HG02938 (cell line): Measurements from ENCODE around the gene PPA1.
"Not testable (repeated sequence)": the region's sequence is repeated elsewhere in the genome, so short reads cannot be mapped to it uniquely, and the experiment has no call there.

Experiments used
- ATAC-seq: cut with Tn5 transposase; IDR thresholded peaks from one replicate; pipeline ENCODE4 v1.9.1; 2021; ENCODE audit warnings: mild to moderate bottlenecking, moderate library complexity; ENCODE audit not compliant: unreplicated experiment

Gene PPA1

DNA sequence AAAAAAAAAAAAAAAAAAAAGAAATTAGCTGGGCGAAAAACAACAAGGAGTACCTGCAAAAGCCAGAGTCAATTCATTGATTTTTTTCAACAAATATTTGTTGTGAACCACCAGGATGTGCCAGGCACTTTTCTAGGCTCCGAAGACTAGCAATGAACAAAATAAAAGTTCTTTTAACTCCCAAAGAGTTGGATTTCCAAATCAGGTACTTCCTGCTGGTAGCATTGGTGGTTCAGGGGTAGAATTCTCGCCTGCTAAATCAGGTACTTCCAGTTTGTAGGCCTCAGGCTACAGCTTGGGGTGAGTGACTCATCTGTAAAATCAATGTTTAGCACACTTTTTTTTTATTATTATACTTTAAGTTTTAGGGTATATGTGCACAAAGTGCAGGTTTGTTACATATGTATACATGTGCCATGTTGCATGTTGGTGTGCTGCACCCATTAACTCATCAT, 10.9 kb downstream of the PPA1 start:
- no peak for ATAC-seq

DNA sequence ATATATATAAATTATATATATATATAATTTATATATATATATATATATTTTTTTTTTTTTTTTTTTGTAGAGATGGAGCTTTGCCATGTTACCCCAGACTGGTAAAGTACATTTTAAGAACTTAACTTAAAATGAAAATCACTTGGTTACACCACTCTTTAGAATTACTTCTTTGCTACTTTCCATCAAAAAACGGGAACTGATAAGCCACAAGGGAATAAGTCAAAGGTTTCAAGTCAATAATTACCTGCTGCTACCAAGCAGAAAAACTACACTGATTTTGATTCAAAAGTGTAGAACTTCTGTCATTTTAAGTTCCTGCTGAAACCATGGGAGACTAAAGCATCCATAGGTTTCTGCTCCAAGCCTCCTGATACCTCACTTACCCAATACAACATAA, 12.2 kb downstream of the PPA1 start:
- no peak for ATAC-seq

- ATAC-seq: no peak
Observed at GRCh38 chr10:70212879-70213278, 20.4 kb downstream of the PPA1 start.

DNA sequence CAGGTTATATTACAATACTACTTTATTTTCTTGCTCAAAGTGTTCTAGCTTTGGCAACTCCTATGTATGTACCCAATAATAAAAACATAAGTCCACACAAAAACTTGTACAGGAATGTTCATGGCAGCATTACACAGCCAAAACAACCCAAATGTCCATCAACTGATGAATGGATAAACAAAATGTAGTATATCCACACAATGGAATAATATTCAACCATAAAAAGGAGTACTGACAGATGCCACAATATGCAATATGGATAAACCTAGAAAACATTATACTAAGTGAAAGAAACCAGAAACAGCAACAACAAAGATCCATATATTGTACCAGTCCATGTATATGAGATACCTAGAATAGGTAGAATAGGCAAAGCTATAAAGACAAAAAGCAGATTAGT, 21.0 kb downstream of the PPA1 start:
- no peak for ATAC-seq

DNA sequence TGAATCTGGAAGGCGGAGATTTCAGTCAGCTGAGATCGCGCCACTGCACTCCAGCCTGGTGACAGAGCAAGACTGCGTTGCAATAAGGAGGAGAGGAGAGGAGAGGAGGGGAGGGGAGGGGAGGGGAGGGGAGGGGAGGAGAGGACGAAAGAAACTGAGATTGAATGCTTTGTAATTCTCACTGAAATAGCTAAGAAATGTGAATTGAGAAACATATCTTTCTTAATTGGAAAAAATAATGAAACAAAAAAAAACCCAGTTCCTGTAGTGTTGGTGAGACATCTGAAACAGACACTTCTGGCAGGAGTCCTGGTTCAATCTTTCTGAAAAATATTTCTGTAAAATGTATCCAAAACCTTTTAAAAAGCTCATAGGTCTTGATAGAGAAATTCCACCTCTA, 26.5 kb downstream of the PPA1 start:
- no peak for ATAC-seq

GRCh38 chr10:70201105-70201504, 32.1 kb downstream of the PPA1 start:
- ATAC-seq: no peak

GRCh38 chr10:70198696-70199466, 34.3 kb downstream of the PPA1 start:
- no peak for ATAC-seq

GRCh38 chr10:70197235-70197945, 35.8 kb downstream of the PPA1 start:
- ATAC-seq: no peak

DNA sequence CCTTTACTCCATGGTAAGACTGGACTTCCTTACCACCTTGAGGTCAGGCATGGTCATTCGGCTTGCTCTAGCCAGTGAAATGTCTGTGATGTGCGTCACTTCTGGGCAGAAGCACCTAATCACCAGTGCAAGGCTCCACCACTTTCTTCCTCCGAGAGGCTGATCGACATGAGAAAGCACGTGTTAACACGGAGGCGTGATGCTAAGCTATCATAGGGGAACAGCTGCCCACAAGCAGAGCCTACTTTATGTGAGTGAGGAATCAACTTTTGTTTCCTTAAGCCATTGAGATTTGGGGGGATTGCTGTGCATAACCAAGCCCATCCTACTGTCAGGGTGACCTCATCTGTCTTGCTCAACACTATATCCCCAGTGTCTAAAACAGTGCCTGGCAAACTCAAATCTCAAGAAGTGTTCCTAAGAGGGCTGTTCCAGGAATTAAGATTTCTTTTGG, 39.8 kb downstream of the PPA1 start:
- no peak for ATAC-seq

DNA sequence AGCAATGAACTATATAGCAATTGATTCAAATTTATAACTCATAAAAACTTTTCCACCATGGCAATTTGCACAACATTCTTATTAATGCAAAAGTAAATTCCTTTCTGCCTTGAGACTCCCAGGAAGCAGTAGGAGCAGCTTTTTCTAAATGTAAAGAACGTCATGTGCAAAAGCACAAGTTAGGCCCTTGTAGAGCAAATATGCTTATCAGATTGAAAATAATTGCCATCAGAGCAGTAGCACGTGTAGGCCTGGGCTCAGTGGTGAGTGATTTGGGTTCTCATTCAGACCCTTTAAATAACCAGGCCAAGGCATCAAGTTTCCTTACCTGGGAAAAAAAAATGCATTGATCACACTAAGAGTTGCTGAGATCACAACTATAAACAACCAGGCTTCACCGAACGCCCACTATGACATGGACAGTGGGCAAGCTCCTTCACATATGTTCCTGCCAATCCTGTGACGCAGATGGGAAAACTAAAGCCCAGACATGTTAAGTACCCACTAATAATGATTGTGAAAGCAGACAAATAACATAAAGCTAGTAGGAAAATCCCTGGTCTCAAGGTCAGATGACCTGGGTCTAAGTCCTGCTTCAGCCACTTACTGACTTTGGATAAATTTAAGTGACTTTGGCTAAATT, 40.8 kb downstream of the PPA1 start:
- ATAC-seq: no peak

DNA sequence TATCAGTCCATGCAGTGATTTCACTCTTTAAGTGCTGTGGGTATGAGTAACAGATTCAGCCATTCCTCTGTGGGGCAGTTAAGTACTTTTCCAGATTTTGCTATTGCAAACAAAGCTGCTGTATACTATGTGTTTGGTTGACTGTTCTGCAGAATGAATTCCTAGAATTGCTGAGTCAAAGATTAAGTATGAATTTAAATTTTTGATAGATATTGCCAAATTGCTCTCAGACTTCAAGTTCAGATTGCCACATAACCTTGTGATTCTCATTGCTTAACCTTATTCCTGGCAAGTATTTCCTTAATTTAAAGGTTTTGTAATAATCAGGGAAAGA, 41.3 kb downstream of the PPA1 start:
- no peak for ATAC-seq

GRCh38 chr10:70191161-70191971, 41.9 kb downstream of the PPA1 start:
- no peak for ATAC-seq

- ATAC-seq: no peak
Observed at GRCh38 chr10:70190581-70190980, 42.6 kb downstream of the PPA1 start.

DNA sequence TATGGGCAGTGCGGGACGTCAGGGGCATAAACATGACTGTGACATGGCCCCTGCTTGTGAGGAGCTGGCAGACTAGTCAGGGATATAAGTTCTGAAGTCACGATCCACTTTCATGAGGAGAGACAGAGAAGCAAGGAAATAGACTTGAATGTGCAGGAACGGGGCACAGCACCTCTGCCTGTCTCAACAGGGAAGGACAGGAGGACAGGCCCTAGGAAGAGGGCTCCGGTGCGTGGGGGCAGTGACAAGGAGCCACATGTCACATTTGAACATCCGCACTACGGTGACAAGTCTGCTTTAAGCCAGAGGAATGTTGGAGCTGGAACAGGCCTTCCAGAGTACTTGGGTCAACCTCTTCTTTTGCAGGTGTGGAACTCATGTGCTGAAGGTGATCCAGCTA, 43.1 kb downstream of the PPA1 start:
- ATAC-seq: no peak

DNA sequence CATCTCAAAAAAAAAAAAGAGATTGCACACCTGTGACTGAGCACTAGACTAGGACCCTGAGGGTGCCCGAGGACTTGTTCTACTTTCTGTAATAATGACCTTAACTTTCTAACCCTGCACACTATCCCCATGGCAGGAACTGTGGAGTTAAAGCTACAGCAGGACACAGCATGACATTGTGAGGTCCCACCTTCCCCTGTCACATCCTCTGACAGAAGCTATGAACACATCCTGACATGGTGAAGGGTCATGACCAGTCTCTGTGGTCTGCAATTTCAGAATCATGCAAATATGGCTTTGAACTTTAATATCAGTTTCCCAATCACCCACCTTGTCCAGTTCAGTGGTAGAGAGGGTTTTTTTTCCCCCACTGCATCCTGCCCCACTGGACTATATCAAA, 44.5 kb downstream of the PPA1 start:
- no peak for ATAC-seq

DNA sequence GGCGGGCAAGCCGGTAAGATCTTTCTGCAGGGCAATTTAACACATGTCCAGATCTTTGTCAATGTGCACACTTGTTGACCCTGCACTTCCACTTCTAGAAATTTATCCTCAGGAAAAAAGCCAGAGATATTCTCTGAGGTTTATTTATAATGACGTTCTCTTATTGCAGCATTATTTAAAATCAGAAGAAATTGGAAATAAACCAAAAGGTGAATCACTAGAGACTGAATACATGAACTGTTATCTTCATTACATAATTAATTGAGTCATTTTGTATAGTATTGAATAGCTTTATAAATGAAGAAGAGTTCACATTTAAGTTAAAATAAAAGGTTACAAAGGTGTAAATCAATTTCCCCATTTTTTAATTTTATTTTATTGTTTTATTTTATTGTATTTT, 46.7 kb downstream of the PPA1 start:
- ATAC-seq: no peak

DNA sequence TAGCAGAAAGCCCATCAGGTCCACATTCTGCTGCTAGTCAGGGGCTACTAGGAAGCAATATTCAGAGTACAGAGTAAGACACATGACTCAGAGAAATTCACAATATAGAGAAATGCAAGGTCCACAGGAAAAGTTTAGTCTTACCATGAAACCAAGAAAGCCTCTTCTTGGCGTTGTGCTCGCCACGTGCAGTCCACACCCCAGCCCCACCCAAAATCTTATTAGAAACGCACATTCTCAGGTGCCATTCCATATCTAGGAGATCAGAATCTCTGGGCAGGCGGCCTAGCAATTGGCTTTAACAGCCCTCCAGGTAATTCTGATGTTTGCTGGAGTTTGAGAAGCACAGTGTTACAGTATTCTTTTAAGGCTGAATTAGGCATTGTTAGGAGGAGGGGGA, 47.1 kb downstream of the PPA1 start:
- ATAC-seq: no peak

DNA sequence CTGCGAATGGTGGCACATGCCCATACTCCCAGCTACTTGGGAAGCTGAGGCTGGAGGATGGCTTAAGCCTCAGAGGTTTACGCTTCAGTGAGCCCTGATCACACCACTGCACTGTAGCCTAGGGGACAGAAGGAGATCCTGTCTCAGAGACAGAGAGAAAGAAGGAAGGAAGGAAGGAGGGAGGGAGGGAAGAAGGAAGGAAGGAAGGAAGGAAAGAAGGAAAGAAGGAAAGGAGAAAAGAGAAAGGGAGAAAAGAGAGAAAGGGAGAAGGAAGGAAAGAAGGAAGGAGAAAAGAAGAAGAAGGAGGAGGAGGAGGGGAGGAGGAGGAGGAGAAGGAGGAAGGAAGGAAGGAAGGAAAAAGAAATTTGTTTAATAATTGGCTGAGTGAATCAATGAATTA, 49.9 kb downstream of the PPA1 start:
- ATAC-seq: no peak

DNA sequence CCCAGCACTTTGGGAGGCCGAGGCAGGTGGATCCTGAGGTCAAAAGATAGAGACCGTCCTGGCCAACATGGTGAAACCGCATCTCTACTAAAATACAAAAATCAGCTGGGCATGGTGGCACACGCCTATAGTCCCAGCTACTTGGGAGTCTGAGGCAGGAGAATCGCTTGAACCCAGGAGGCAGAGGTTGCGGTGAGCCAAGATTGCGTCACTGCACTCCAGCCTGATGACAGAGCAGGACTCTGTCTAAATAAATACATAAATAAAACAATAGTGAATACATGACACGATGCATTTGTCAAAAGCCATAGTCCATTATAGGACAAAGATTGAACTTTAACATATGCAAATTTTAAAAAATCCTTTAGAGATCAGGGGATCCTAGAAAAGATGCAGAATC, 54.0 kb downstream of the PPA1 start:
- ATAC-seq: not testable (repeated sequence)

DNA sequence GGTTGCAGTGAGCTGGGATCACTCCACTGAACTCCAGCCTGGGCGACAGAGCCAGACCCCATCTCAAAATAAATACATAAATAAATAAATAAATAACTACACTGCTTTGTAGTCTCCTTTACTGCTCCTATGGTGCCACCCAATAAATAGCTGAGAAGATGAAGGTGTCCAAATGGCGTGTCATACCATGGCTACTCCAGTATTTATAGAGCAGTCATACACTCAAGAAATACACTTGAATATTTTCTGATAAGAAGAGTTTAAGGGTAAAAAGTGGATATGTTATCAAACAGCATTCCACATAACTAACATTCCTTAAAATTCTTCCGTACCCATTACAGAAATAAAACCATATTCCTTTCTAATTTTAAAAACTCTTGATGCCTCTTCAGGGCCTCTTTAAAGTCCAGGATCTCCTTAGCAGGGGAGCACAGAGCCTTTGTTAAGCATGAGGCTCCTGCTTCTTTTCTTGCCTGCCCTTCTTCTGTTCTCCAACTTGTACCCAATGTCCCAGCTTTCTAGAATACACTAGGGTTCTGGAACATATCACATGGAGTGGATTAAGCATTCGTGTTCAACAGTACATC, 55.0 kb downstream of the PPA1 start:
- no peak for ATAC-seq

GRCh38 chr10:70176441-70176840, 56.8 kb downstream of the PPA1 start:
- ATAC-seq: no peak
